Measurements from ENCODE around the gene XCR1.

GRCh38 chr3:45987368-45988291, 39.7 kb downstream of the XCR1 start:
- TF ChIP-seq EZH2 (IDR thresholded peaks at IDR 0.05; ENCODE audit: borderline replicate concordance, low read depth, low read length, poor library complexity, severe bottlenecking) (no peak), CTCF (conservative IDR thresholded peaks at IDR 0.05; ENCODE audit: low read depth, low read length) (no peak)

Measured in A673 (cell line).